HUES48 (cell line): Measurements from ENCODE around the gene CDKN2D.
"Not testable (repeated sequence)": the region's sequence is repeated elsewhere in the genome, so short reads cannot be mapped to it uniquely, and the experiment has no call there.

Experiments
- H3K27ac ChIP-seq: one replicate; pipeline ENCODE4 v1.7.0; 2013; ENCODE audit warnings: low read depth, low read length, inconsistent platforms
- H3K27me3 ChIP-seq: 2 replicates; pipeline ENCODE4 v1.6.1; 2013; ENCODE audit warnings: mild to moderate bottlenecking, low read length; ENCODE audit not compliant: control insufficient read depth, insufficient read depth
- H3K36me3 ChIP-seq: 2 replicates; pipeline ENCODE4 v1.6.1; 2013; ENCODE audit warnings: low read length; ENCODE audit not compliant: control insufficient read depth, insufficient read depth
- H3K4me1 ChIP-seq: 2 replicates; pipeline ENCODE4 v1.6.1; 2013; ENCODE audit warnings: mild to moderate bottlenecking, low read length; ENCODE audit not compliant: control insufficient read depth, insufficient read depth
- H3K4me3 ChIP-seq: 2 replicates; pipeline ENCODE4 v1.5.1; 2013; ENCODE audit warnings: mild to moderate bottlenecking, low read depth, low read length
- H3K9ac ChIP-seq: 2 replicates; pipeline ENCODE4 v1.6.1; 2013; ENCODE audit warnings: mild to moderate bottlenecking, low read depth, low read length, moderate library complexity
- H3K9me3 ChIP-seq: 2 replicates; pipeline ENCODE4 v1.6.1; 2013; ENCODE audit warnings: low read length; ENCODE audit not compliant: control insufficient read depth, insufficient read depth

The CDKN2D gene

DNA sequence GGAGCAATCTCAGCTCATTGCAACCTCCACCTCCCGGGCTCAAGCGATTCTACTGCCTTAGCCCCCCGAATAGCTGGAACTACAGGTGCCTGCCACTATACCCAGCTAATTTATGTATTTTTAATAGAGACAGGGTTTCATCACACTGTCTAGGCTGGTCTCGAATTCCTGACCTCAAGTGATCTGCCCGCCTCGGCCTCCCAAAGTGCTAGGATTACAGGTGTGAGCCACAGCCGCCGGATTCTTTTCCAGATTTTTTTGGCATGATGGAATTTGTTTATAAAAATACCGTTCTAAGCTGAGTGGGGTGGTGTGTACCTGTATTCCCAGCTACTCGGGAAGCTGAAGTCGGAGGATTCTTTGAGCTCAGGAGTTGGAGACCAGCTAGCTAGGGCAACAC lies 31.1 kb downstream of the CDKN2D start:
- Histone ChIP-seq H3K4me3 (no peak overlapping the region), H3K4me1 (no peaks in the 10 kb centered on the region), H3K27me3 (no peaks in the 10 kb centered on the region), H3K9me3 (no peaks in the 10 kb centered on the region), H3K9ac (no peak overlapping the region), H3K27ac (no peak overlapping the region), H3K36me3 (no peaks in the 10 kb centered on the region)

DNA sequence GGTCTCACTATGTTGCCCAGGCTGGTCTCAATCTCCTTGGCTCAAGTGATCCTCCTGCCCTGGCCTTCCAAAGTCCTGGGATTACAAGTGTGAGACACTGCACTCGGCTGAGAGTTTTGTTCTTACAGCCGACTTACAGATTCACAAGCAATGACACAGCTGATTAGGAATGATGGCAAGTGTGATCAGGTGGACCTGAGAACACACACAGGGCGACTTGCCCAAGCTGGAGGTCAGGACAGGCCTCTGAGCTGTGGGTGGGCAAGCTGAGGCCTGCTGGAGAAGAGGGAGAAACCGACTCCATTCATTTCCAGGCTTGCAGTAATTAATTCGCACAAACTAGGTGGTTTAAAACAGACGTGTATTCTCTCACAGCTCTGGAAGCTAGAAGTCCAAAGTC lies 33.2 kb downstream of the CDKN2D start:
- H3K36me3 ChIP-seq: no peaks in the 10 kb centered on the region
- H3K9ac ChIP-seq: no peak overlapping the region
- H3K27ac ChIP-seq: no peak overlapping the region

DNA sequence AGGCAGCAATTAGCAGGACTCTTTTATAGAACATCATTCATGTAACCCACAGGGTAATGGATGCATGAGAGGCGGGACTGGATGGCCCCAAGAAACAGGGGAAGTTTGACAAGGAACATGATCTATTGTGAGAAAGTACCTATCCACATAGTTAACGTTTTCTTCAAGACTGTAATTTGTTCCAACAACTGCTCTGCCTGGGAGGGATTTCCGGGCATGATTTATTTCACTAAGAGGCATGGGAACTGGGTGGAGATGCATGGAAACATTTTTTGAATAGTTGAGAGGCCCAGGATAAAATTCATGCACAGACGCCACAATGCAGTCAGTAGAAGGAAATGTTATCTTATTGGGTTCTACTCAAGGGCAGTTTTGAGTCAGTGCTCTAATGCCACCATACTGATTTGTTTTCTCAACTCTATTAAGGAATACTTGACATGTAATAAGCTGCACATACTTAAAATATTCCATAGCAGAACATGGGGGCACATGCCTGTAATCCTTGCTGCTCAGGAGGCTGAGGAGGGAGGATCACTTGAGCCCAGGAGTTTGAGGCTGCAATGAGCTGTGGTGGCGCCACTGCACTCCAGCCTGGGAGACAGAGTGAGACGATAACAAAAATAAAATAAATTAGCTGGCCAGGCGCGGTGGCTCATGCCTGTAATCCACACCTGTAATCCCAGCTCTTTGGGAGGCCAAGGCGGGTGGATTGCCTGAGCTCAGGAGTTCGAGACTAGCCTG lies 35.0 kb downstream of the CDKN2D start:
- Histone ChIP-seq H3K27ac (no peak overlapping the region), H3K4me3 (no peak overlapping the region), H3K27me3 (no peaks in the 10 kb centered on the region), H3K9ac (no peak overlapping the region), H3K36me3 (no peaks in the 10 kb centered on the region), H3K9me3 (no peaks in the 10 kb centered on the region), H3K4me1 (no peaks in the 10 kb centered on the region)

More for the DNA sequence above, 33.2 kb downstream of the CDKN2D start:
- H3K4me3 ChIP-seq: no peak overlapping the region
- H3K9me3 ChIP-seq: no peaks in the 10 kb centered on the region
- no peaks in the 10 kb centered on the region for H3K27me3 ChIP-seq
- H3K4me1 ChIP-seq: no peaks in the 10 kb centered on the region

DNA sequence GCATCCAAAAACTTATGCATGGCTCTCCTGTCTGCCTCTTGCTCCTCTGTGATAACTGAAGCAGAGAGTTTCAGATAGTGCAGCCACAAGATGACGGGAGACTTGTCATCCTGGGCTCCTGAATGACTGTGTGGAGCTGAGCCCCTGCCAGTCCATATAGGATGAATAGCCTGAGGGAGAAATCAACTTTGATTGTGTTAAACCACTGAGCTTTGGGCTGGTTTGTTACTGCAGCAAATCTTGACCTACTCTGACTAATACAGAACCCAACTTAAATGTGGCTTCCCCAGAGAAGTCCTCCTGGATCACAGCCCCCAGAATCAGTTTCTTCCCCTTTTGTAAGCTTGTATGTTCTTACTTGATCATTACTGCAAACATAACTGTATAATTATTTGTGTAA lies 36.3 kb downstream of the CDKN2D start:
- Histone ChIP-seq H3K36me3 (no peaks in the 10 kb centered on the region), H3K4me1 (no peaks in the 10 kb centered on the region), H3K9ac (no peak overlapping the region), H3K9me3 (no peaks in the 10 kb centered on the region), H3K27me3 (no peaks in the 10 kb centered on the region), H3K27ac (no peak overlapping the region), H3K4me3 (no peak overlapping the region)

DNA sequence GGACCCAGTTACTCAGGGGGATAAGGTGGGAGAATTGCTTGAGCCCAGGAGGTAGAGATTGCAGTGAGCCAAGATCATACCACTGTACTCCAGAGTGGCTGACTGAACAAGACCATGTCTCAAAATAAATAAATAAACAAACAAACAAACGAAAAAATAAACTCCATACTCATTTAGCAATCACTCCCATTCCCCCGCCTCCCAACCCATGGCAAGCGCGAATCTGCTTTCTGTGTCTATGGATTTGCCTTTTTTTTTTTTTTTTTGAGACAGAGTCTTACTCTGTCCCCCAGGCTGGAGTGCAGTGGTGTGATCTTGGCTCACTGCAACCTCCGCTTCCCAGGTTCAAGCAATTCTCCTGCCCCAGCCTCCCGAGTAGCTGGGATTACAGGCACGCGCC lies 41.9 kb downstream of the CDKN2D start:
- H3K27ac ChIP-seq, H3K9ac ChIP-seq, H3K9me3 ChIP-seq, H3K4me3 ChIP-seq, H3K36me3 ChIP-seq, H3K27me3 ChIP-seq, H3K4me1 ChIP-seq: not testable (repeated sequence)

DNA sequence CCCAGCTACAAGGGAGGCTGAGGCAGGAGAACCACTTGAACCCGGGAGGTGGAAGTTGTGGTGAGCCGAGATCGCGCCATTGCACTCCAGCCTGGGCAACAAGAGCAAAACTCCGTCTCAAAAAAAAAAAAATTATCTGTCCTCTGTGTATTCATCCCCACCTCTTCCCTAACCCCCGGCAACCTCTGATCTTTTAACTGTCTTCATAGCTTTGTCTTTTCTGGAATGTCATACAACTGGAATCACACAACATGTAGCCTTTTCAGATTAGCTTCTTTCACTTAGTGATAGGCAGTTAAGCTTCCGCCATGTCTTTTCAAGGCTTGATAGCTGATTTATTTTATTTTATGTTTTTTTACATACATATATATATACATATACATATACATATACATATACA lies 43.1 kb downstream of the CDKN2D start:
- no peaks in the 10 kb centered on the region for H3K36me3 ChIP-seq
- H3K27me3 ChIP-seq: no peaks in the 10 kb centered on the region
- no peaks in the 10 kb centered on the region for H3K9me3 ChIP-seq

DNA sequence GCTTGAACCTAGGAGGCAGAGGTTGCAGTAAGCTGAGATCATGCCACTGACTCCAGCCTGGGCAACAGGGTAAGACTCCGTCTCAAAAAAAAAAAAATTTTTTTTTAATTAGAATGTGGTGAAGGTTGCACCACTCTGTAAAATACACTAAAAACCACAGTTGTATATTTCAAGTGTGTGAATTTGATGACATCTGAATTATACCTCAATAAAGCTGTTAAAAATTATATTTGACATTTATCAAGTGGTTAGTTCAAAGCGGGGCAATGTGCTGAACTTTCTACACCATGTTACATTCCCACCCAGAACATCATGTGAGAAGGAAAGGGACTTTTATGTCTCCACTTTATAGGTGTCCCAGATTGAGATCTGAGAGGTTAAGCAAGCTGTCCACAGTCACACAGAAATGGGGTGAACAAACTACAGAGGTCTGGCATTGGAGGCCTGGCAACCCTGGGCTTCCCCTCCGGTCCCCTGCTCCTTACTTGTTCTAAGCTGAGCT lies 45.6 kb downstream of the CDKN2D start:
- Histone ChIP-seq H3K4me1 (no peaks in the 10 kb centered on the region), H3K27me3 (peaks cover 13% of the 10 kb centered on the region), H3K36me3 (no peaks in the 10 kb centered on the region), H3K9ac (no peak overlapping the region), H3K27ac (no peak overlapping the region), H3K9me3 (no peaks in the 10 kb centered on the region), H3K4me3 (no peak overlapping the region)

More for the DNA sequence above, 43.1 kb downstream of the CDKN2D start:
- H3K9ac ChIP-seq: no peak overlapping the region
- H3K4me3 ChIP-seq: no peak overlapping the region
- H3K4me1 ChIP-seq: no peaks in the 10 kb centered on the region
- no peak overlapping the region for H3K27ac ChIP-seq

DNA sequence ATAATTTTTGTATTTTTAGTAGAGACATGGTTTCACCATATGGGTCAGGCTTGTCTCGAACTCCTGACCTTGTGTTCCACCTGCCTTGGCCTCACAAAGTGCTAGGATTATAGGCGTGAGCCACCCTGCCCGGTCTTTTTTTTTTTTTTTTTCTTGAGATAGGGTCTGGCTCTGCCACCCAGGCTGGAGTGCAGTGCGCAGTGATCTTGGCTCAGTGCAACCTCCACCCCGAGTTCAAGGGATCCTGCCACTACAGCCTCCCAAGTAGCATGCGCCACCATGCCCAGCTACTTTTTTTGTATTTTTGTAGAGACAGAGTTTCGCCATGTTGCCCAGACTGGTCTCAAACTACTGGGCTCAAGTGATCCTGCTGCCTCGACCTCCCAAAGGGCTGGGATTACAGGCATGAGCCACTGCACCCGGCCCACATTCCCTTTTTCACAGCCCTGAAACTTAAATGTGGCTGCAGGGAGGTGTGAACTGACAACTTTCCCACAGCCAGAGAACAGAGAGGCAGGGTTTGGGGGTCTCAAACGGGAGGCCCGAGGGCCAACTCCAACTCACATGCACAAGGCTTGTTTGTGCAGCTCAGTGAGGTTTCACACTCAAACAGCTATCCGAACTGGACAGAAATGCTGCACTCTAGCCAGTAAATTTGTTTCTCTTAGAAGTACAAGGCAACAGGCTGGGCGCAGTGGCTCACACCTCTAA lies 47.2 kb downstream of the CDKN2D start:
- no peaks in the 10 kb centered on the region for H3K36me3 ChIP-seq
- no peak overlapping the region for H3K27ac ChIP-seq
- H3K4me1 ChIP-seq: 0 out of 2 replicates have a peak, but pooled peaks cover 5% of the 10 kb centered on the region
- no peak overlapping the region for H3K9ac ChIP-seq
- no peak overlapping the region for H3K4me3 ChIP-seq
- H3K9me3 ChIP-seq: no peaks in the 10 kb centered on the region
- H3K27me3 ChIP-seq: peaks cover 29% of the 10 kb centered on the region

DNA sequence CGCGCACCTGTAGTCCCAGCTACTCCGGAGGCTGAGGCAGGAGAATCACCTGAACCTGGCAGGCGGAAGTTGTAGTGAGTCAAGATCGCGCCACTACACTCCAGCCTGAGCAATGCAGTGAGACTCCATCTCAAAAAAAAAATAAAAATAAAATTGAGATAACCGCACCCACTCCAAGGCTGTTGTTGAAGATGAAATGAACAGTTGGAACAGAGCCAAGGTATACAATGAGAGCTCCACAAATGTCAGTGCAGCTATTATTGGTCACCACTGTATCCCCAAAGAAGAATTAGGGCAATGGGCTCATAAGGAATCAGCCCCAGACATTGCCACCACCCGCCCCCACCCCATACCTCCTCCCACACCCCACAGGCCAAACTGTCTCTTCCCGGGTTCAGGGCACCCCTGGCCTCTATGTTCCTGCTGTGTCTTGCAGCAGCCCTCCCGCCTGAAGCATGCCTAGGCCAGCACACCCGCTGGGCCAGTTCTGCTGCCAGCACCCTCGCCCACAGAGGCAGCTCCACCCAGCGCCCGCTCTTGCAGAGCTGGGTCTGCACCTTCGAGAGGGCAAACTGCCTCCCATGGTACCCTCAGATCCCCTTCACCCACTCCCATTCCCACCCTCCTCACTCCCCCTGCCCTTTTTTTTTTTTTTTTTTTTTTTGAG lies 48.0 kb downstream of the CDKN2D start:
- Histone ChIP-seq H3K9ac (no peak overlapping the region), H3K4me1 (0 out of 2 replicates have a peak, but pooled peaks cover 5% of the 10 kb centered on the region), H3K27ac (no peak overlapping the region), H3K9me3 (no peaks in the 10 kb centered on the region), H3K36me3 (no peaks in the 10 kb centered on the region), H3K27me3 (peaks cover 37% of the 10 kb centered on the region), H3K4me3 (no peak overlapping the region)

DNA sequence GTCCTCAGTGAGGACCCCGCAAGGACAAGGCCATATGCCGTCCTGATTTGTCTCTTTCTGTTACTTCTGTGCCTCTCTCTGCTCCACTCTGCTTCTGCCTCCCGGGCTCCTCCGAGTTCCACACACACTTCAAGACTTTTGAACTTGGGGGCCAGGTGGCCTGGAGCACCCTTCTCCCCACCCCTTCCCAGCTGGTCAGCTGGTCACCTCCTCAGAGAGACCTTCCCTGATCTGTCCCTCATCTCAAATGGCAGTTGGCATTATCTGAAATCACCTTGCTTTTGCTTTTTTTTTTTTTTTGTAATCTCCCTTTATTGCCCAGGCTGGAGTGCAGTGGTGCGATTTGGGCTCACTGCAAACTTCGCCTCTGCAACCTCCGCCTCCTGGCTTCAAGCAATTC lies 49.4 kb downstream of the CDKN2D start:
- Histone ChIP-seq H3K4me3 (no peak overlapping the region), H3K4me1 (peaks cover 9% of the 10 kb centered on the region; the same call in 1 of the 2 replicates), H3K9ac (no peak overlapping the region), H3K36me3 (no peaks in the 10 kb centered on the region), H3K9me3 (no peaks in the 10 kb centered on the region), H3K27me3 (peaks cover 51% of the 10 kb centered on the region), H3K27ac (no peak overlapping the region)
